GM12874 (cell line): ENCODE results near the gene PRR13.

Source experiments
- CTCF ChIP-seq: IDR thresholded peaks from 2 replicates; pipeline ENCODE4 v1.5.1; 2011; ENCODE audit warnings: low read depth, mild to moderate bottlenecking, control low read depth, low read length, moderate library complexity; ENCODE audit not compliant: insufficient read depth

Gene PRR13

GRCh38 chr12:53419756-53420155 lies 21.8 kb upstream of the PRR13 start:
- no peak for TF ChIP-seq CTCF

- TF ChIP-seq CTCF, result no peak
These were observed 17.9 kb upstream of the PRR13 start, which contains the start of gene AMHR2 for GRCh38 chr12:53423597-53423996. Gene AMHR2, plus strand, starts transcription at chr12:53423855. Its CDS starts 80 bp downstream, at chr12:53423935.

GRCh38 chr12:53424626-53425514 lies 16.7 kb upstream of the PRR13 start:
- TF ChIP-seq CTCF, result no peak

- no peak for TF ChIP-seq CTCF
These were observed 15.9 kb upstream of the PRR13 start for GRCh38 chr12:53425515-53426150.

GRCh38 chr12:53427905-53428594 lies 13.5 kb upstream of the PRR13 start:
- TF ChIP-seq CTCF, result no peak

GRCh38 chr12:53428741-53429140 lies 12.8 kb upstream of the PRR13 start:
- no peak for TF ChIP-seq CTCF

- no peak for TF ChIP-seq CTCF
These were observed 11.4 kb upstream of the PRR13 start for GRCh38 chr12:53430116-53430515.
